Activated CD4-positive, CD25-positive, alpha-beta regulatory T cell treated with anti-CD3 and anti-CD28 coated beads, Interleukin-2, amount 50 U/mL, for 16 hours (primary cell): Measurements from ENCODE around the gene GOLGA6A.
A peak's percentile ranks its signal among the peaks of the same experiment; 100 is the strongest.
"Not testable (repeated sequence)": the region's sequence is repeated elsewhere in the genome, so short reads cannot be mapped to it uniquely, and the experiment has no call there.

Experiments
- DNase-seq: peaks from one replicate; pipeline ENCODE4 v3.0.0-alpha.2; 2020; ENCODE audit warnings: low read depth, low spot score

Gene GOLGA6A

GRCh38 chr15:74099963-74100733 lies 17.8 kb upstream of the GOLGA6A start:
- DNase-seq: peak; percentile 30

GRCh38 chr15:74096753-74097474 lies 14.6 kb upstream of the GOLGA6A start:
- not testable (repeated sequence) for DNase-seq

GRCh38 chr15:74095610-74096009 lies 13.3 kb upstream of the GOLGA6A start:
- DNase-seq: not testable (repeated sequence)

GRCh38 chr15:74094567-74094966 lies 12.2 kb upstream of the GOLGA6A start:
- not testable (repeated sequence) for DNase-seq

- not testable (repeated sequence) for DNase-seq
Observed at GRCh38 chr15:74075781-74076180, 6.6 kb downstream of the GOLGA6A start.

GRCh38 chr15:74072614-74073337 lies 9.6 kb downstream of the GOLGA6A start:
- not testable (repeated sequence) for DNase-seq

GRCh38 chr15:74072132-74072531 lies 10.2 kb downstream of the GOLGA6A start:
- not testable (repeated sequence) for DNase-seq

- DNase-seq: not testable (repeated sequence)
Observed at GRCh38 chr15:74071645-74072044, 10.7 kb downstream of the GOLGA6A start.

GRCh38 chr15:74065684-74066411 lies 16.5 kb downstream of the GOLGA6A start:
- not testable (repeated sequence) for DNase-seq

GRCh38 chr15:74064822-74065221 lies 17.5 kb downstream of the GOLGA6A start:
- not testable (repeated sequence) for DNase-seq

- DNase-seq: not testable (repeated sequence)
Observed at GRCh38 chr15:74064183-74064582, 18.2 kb downstream of the GOLGA6A start.

GRCh38 chr15:74063425-74064146 lies 18.8 kb downstream of the GOLGA6A start:
- not testable (repeated sequence) for DNase-seq

- DNase-seq: no peak
Observed at GRCh38 chr15:74062671-74063070, 19.7 kb downstream of the GOLGA6A start.

- no peak for DNase-seq
Observed at GRCh38 chr15:74062236-74062635, 20.1 kb downstream of the GOLGA6A start.

- no peak for DNase-seq
Observed at GRCh38 chr15:74060251-74060650, 22.1 kb downstream of the GOLGA6A start.

- not testable (repeated sequence) for DNase-seq
Observed at GRCh38 chr15:74059050-74059833, 23.1 kb downstream of the GOLGA6A start.

GRCh38 chr15:74056330-74056729 lies 26.0 kb downstream of the GOLGA6A start:
- DNase-seq: not testable (repeated sequence)

GRCh38 chr15:74055804-74056203 lies 26.5 kb downstream of the GOLGA6A start:
- no peak for DNase-seq

GRCh38 chr15:74053941-74054529 lies 28.3 kb downstream of the GOLGA6A start:
- peak; percentile 28 for DNase-seq

- DNase-seq: no peak
Observed at GRCh38 chr15:74053517-74053916, 28.8 kb downstream of the GOLGA6A start.
